H1 (cell line): Measurements from ENCODE around the gene CD300LF. TPM values are rescaled to one million over a fixed set of nuclear protein-coding genes. Genes with fewer than 3 reads are reported as not detected.

ENCODE experiments used
- CHD2 ChIP-seq: IDR thresholded peaks from 2 replicates; pipeline ENCODE4 v1.6.1; 2012; ENCODE audit warnings: low read length, improper control_type of control experiment
- NRF1 ChIP-seq: IDR thresholded peaks from 2 replicates; pipeline ENCODE4 v1.6.1; 2011; ENCODE audit warnings: mild to moderate bottlenecking, low read depth, low read length, improper control_type of control experiment
- POU5F1 ChIP-seq: IDR thresholded peaks from 2 replicates; pipeline ENCODE4 v1.6.1; 2011; ENCODE audit warnings: low read depth, mild to moderate bottlenecking, low read length, moderate library complexity
- RBBP5 ChIP-seq: IDR thresholded peaks from 2 replicates; pipeline ENCODE4 v1.7.1; 2012; ENCODE audit warnings: low read depth, mild to moderate bottlenecking, inconsistent platforms, low read length, moderate library complexity, borderline replicate concordance
- polyA plus RNA-seq, 7 experiments: library from polyadenylated mRNA; depleted of rRNA in 3 of 7; stranded (reverse) in 5 of 7; unstranded in 2 of 7; fragments of >200 nt in 5 of 7; fragments of 200-250 nt in 2 of 7; gene quantifications; 1 replicate in 5 of 7; 2 replicates in 1 of 7; 4 replicates in 1 of 7; pipeline versions ENCODE4 v1.2.1 to v1.2.3, GENCODE V29; 2011 to 2013; ENCODE audit warnings: missing spikeins in 2 of 7, mixed read lengths in 2 of 7
- total RNA-seq: library from RNA; stranded (reverse); fragmentation: NEBNext Ultra II Directional; extraction: Animal tissue kit (Norgen Biotek cat#: 25700); gene quantifications from 2 replicates; pipeline ENCODE4 v1.2.1, GENCODE V29; 2021

Gene CD300LF
- total and polyA plus RNA-seq, 2 of the 8 experiments (the other 6 are each of a cell fraction or from before 2014, with no cell fraction given): not detected

DNA sequence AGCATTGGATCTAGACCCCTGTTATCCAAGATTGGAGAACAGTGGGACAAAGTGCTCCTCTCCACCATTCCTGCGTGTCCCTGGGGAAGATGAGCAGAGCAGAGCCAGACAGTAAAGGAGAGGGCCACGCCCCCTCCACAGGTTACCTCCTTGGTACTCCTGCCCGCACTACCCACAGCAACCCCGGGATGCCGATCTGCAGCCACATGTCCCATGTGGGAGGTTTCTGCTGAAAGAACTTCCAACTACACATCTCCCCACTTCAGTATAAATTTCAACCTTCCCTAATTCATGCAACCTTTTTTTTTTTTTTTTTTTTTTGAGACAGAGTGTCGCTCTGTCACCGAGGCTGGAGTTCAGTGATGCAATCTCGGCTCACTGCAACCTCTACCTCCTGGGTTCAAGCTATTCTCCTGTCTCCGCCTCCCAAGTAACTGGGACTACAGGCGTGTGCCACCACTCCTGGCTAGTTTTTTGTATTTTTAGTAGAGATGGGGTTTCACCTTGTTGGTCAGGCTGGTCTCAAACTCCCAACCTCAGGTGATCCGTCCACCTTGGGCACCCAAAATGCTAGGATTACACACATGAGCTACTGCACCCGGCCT, 26.6 kb upstream of the CD300LF start (continued):
- TF ChIP-seq RBBP5 (no peak), NRF1 (no peak), POU5F1 (no peak), CHD2 (no peak)
